Body of pancreas (tissue), 4 donors: ENCODE data around the gene CTIF. TPM values are rescaled to one million over a fixed set of nuclear protein-coding genes. Genes with fewer than 3 reads are reported as not detected.

Experiments
- ATAC-seq: fragments of 150-250 bp; one replicate; pipeline ENCODE4 v1.9.1; 2016
- DNase-seq, 4 donors: peaks; one replicate each; pipeline ENCODE4 v3.0.0-alpha.2; 2019
- H3K27ac ChIP-seq, 4 donors: fragments of 200-600 bp; sonication (generic); 1 replicate in 3 of 4; 2 replicates in 1 of 4; pipeline versions ENCODE4 v1.5.1 to v1.6.1; 2016 to 2019; ENCODE audit warnings: mild to moderate bottlenecking in 1 of 4, mixed read lengths in 1 of 4, moderate library complexity in 1 of 4
- H3K27me3 ChIP-seq, 2 donors: fragments of 200-600 bp; sonication (generic); one replicate each; pipeline ENCODE4 v1.6.0; 2016; ENCODE audit warnings: mild to moderate bottlenecking in 1 of 2
- H3K36me3 ChIP-seq, 2 donors: fragments of 200-600 bp; sonication (generic); replicated peaks in 1 of 2; 2 replicates each; pipeline ENCODE4 v1.5.1; 2016; ENCODE audit warnings: low read depth in 2 of 2; ENCODE audit not compliant: insufficient read depth in 1 of 2
- H3K4me1 ChIP-seq: fragments of 200-600 bp; sonication (generic); one replicate; pipeline ENCODE4 v1.6.0; 2016
- H3K4me3 ChIP-seq, 2 donors: fragments of 200-600 bp; sonication (generic); 1 replicate in 1 of 2; 2 replicates in 1 of 2; pipeline ENCODE4 v1.5.1; 2016 to 2019
- H3K9me3 ChIP-seq, 3 donors: fragments of 200-600 bp; sonication (generic); 1 replicate in 2 of 3; 2 replicates in 1 of 3; pipeline ENCODE4 v1.5.1; 2016
- CTCF ChIP-seq, 7 experiments: fragments of 450-650 bp in 4 of 7; fragments of 200-600 bp in 3 of 7; sonication (generic) in 3 of 7; IDR thresholded peaks; one replicate each; pipeline ENCODE4 v1.5.1; 2016 to 2019; ENCODE audit warnings: antibody characterized with exemption in 7 of 7
- POLR2A ChIP-seq, 3 donors: fragments of 450-650 bp; IDR thresholded peaks; one replicate each; pipeline ENCODE4 v1.6.1; 2016; ENCODE audit warnings: antibody characterized with exemption in 3 of 3, mild to moderate bottlenecking in 2 of 3
- WGBS, 2 donors: methylation state at CpG; one replicate each; pipeline ENCODE4 v1.1.5; 2017; 5-methylcytosine and 5-hydroxymethylcytosine counted together
- intact Hi-C: fragments of 100-400 bp; cut with DNase I; formaldehyde crosslinking; loops from one replicate; pipeline ENCODE4 v1.15.1; 2023
- total RNA-seq, 2 donors: library from RNA; depleted of rRNA; stranded (reverse); fragments of >200 nt; gene quantifications; one replicate each; pipeline ENCODE4 v1.1.0, GENCODE V29; 2016

The CTIF gene
- total RNA-seq, 2 donors from 2014 or later: 18.7 to 24.4 TPM

- H3K27me3 ChIP-seq: no peaks in the 10 kb centered on the region
- no peaks in the 10 kb centered on the region for H3K4me1 ChIP-seq
- H3K36me3 ChIP-seq: no peaks in the 10 kb centered on the region
- TF ChIP-seq CTCF (IDR thresholded peaks at IDR 0.05) (no peak), POLR2A (IDR thresholded peaks at IDR 0.05) (no peak)
- intact Hi-C loops: loop anchor here (10.0 kb wide), 2 partner anchors 202 to 412 kb away; no protein-coding TSS in a partner anchor
- ATAC-seq: no peak
- no peak overlapping the region for H3K4me3 ChIP-seq
- DNase-seq: no peak
- no peaks in the 10 kb centered on the region for H3K9me3 ChIP-seq
- H3K27ac ChIP-seq: no peak overlapping the region
Measured at GRCh38 chr18:48772457-48772856, 233.6 kb downstream of the CTIF start.

DNA sequence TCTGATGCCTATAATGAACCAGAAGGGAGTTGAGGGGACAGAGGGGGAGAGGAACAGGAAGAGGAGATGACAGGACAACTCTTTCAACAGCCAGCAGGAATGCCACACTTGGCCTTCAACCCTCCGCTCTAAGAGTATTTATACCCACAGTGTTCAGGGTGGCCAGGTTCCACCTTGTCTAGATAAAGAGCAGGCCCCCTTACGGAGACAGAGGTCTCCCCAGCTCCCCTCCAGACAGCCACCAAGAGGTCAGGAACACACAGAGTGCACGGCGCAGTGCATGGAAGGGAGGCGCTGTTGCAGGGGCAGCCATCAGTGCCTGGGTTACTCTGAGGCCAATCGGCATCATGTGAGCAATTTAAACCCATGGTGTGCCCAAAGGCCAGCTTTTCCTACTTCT is 235.0 kb downstream of the CTIF start:
- DNase-seq (no peak), ATAC-seq (no peak)
- H3K36me3 ChIP-seq: no peaks in the 10 kb centered on the region
- H3K4me3 ChIP-seq: no peak overlapping the region
- H3K27me3 ChIP-seq: no peaks in the 10 kb centered on the region
- TF ChIP-seq CTCF (IDR thresholded peaks at IDR 0.05) (no peak), POLR2A (IDR thresholded peaks at IDR 0.05) (no peak)
- H3K27ac ChIP-seq: no peak overlapping the region
- no peaks in the 10 kb centered on the region for H3K4me1 ChIP-seq
- 89 to 96% methylated on average over 5 to 6 of the region's 6 CpGs for WGBS, 2 donors
- intact Hi-C loops: loop anchor here (10.0 kb wide), 2 partner anchors 201 to 411 kb away; no protein-coding TSS in a partner anchor
- H3K9me3 ChIP-seq: no peaks in the 10 kb centered on the region

- Histone ChIP-seq H3K4me1 (no peaks in the 10 kb centered on the region), H3K36me3 (no peaks in the 10 kb centered on the region), H3K4me3 (no peak overlapping the region), H3K27me3 (no peaks in the 10 kb centered on the region), H3K27ac (no peak overlapping the region), H3K9me3 (no peaks in the 10 kb centered on the region)
- TF ChIP-seq CTCF (IDR thresholded peaks at IDR 0.05): no peak
- DNase-seq (no peak), ATAC-seq (no peak)
- intact Hi-C loops: loop anchor here (5.0 to 10.0 kb wide), 3 partner anchors 172 to 410 kb away; no protein-coding TSS in a partner anchor
- WGBS, 2 donors: 93% methylated on average over 5 of the region's 5 CpGs
Measured at GRCh38 chr18:48774941-48775340, 236.1 kb downstream of the CTIF start.

- Histone ChIP-seq H3K4me1 (peaks cover 2% of the 10 kb centered on the region), H3K27me3 (no peaks in the 10 kb centered on the region), H3K27ac (no peak overlapping the region), H3K36me3 (no peaks in the 10 kb centered on the region), H3K9me3 (no peaks in the 10 kb centered on the region), H3K4me3 (no peak overlapping the region)
- WGBS, 2 donors: 81 to 87% methylated on average over 11 to 12 of the region's 12 CpGs
- ATAC-seq: no peak
- TF ChIP-seq CTCF (IDR thresholded peaks at IDR 0.05): no peak
- TF ChIP-seq POLR2A (IDR thresholded peaks at IDR 0.05): no peak
- intact Hi-C loops: loop anchor here (5.0 to 10.0 kb wide), 3 partner anchors 172 to 409 kb away; no protein-coding TSS in a partner anchor
- DNase-seq: no peak
Measured at GRCh38 chr18:48775372-48776155, 236.7 kb downstream of the CTIF start.
